Smooth muscle cell (in vitro differentiated cells): ENCODE results near the gene GTF2IRD1. TPM values are rescaled to one million over a fixed set of nuclear protein-coding genes. Genes with fewer than 3 reads are reported as not detected.

Experiments used
- DNase-seq: peaks from one replicate; lab custom pipeline; 2025; ENCODE audit not compliant: unreplicated experiment; lab: John Stamatoyannopoulos, UW
- H2AFZ ChIP-seq: fragments of 200-600 bp; sonication (generic); 2 replicates; pipeline ENCODE4 v1.6.0; 2016; ENCODE audit warnings: antibody characterized with exemption, low read depth, mild to moderate bottlenecking
- H3F3A ChIP-seq: fragments of 200-600 bp; sonication (generic); 2 replicates; pipeline ENCODE4 v1.6.0; 2017; ENCODE audit warnings: antibody characterized with exemption, low read depth
- H3K27ac ChIP-seq: fragments of 200-600 bp; sonication (generic); 2 replicates; pipeline ENCODE4 v1.5.1; 2016; ENCODE audit warnings: low read depth, mild to moderate bottlenecking
- H3K27me3 ChIP-seq: fragments of 200-600 bp; sonication (generic); 2 replicates; pipeline ENCODE4 v1.6.1; 2016; ENCODE audit warnings: low read depth, mild to moderate bottlenecking
- H3K36me3 ChIP-seq: fragments of 200-600 bp; sonication (generic); 2 replicates; pipeline ENCODE4 v1.5.1; 2016; ENCODE audit warnings: low read depth
- H3K4me1 ChIP-seq: fragments of 200-600 bp; sonication (generic); 2 replicates; pipeline ENCODE4 v1.5.1; 2016; ENCODE audit warnings: low read depth
- H3K4me2 ChIP-seq: fragments of 200-600 bp; sonication (generic); 2 replicates; pipeline ENCODE4 v1.6.0; 2016; ENCODE audit warnings: mild to moderate bottlenecking
- H3K4me3 ChIP-seq: fragments of 200-600 bp; sonication (generic); 2 replicates; pipeline ENCODE4 v1.5.1; 2016; ENCODE audit warnings: mild to moderate bottlenecking
- H3K79me2 ChIP-seq: fragments of 200-600 bp; sonication (generic); 2 replicates; pipeline ENCODE4 v1.6.0; 2016; ENCODE audit warnings: low read depth, mild to moderate bottlenecking
- H3K9ac ChIP-seq: fragments of 200-600 bp; sonication (generic); 2 replicates; pipeline ENCODE4 v1.6.0; 2016; ENCODE audit warnings: low read depth
- H3K9me3 ChIP-seq: fragments of 200-600 bp; sonication (generic); replicated peaks from 2 replicates; pipeline ENCODE4 v1.5.1; 2016; ENCODE audit warnings: low read depth
- H4K20me1 ChIP-seq: fragments of 200-600 bp; sonication (generic); 2 replicates; pipeline ENCODE4 v1.6.0; 2016; ENCODE audit warnings: low read depth
- WGBS: methylation state at CpG from one replicate; pipeline ENCODE4 v1.1.7; 2016; ENCODE audit warnings: low lambda C conversion rate; 5-methylcytosine and 5-hydroxymethylcytosine counted together
- polyA plus RNA-seq: library from polyadenylated mRNA; unstranded; fragments of >200 nt; fragmentation: Nextera tagmentation; extraction: Ambion mirVana; gene quantifications from 2 replicates; pipeline ENCODE4 v1.2.1, GENCODE V29; 2016
- total RNA-seq: library from RNA; depleted of rRNA; stranded (reverse); fragments of >200 nt; gene quantifications from 2 replicates; pipeline ENCODE4 v1.2.3, GENCODE V29; 2014
- TF ChIP-seq, protein P1 (sequence below): fragments of 200-600 bp; sonication (generic); IDR thresholded peaks from 2 replicates; pipeline ENCODE4 v1.5.1; 2017; ENCODE audit warnings: borderline replicate concordance, mild to moderate bottlenecking, antibody characterized with exemption; ENCODE audit not compliant: insufficient read depth, poor library complexity, severe bottlenecking

Gene GTF2IRD1
- total and polyA plus RNA-seq, 2 experiments from 2014 or later, result 20.0 to 41.5 TPM

DNA sequence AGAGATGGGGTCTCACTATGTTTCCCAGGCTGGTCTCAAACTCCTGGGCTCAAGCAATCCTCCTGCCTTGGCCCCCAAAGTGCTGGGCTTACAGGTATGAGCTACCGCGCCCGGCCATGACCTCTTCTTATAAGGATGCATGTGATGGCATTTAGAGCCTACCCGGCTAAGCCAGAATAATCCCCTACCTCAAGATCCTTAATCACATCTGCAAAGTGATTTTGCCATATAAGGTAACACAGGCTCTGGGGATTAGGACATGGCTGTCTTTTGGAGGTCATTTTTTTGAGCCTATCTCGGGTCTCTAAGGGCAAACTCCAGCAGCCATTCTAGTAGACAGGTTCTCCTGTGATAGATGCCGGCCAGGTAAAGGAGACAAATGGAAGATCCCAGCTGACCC is 39.6 kb downstream of the GTF2IRD1 start:
- Histone ChIP-seq H2AFZ (no peak overlapping the region), H3K4me3 (no peak overlapping the region), H3K27ac (no peak overlapping the region), H3K79me2 (peaks cover 68% of the 10 kb centered on the region), H3K27me3 (no peaks in the 10 kb centered on the region), H3K36me3 (no peaks in the 10 kb centered on the region), H3K9ac (no peak overlapping the region), H3K4me2 (no peak overlapping the region), H3F3A (no peaks in the 10 kb centered on the region), H3K9me3 (no peaks in the 10 kb centered on the region), H3K4me1 (no peaks in the 10 kb centered on the region), H4K20me1 (peaks cover 98% of the 10 kb centered on the region)
- WGBS, result 93% methylated on average over 6 of the region's 6 CpGs
- TF ChIP-seq, protein P1, sequence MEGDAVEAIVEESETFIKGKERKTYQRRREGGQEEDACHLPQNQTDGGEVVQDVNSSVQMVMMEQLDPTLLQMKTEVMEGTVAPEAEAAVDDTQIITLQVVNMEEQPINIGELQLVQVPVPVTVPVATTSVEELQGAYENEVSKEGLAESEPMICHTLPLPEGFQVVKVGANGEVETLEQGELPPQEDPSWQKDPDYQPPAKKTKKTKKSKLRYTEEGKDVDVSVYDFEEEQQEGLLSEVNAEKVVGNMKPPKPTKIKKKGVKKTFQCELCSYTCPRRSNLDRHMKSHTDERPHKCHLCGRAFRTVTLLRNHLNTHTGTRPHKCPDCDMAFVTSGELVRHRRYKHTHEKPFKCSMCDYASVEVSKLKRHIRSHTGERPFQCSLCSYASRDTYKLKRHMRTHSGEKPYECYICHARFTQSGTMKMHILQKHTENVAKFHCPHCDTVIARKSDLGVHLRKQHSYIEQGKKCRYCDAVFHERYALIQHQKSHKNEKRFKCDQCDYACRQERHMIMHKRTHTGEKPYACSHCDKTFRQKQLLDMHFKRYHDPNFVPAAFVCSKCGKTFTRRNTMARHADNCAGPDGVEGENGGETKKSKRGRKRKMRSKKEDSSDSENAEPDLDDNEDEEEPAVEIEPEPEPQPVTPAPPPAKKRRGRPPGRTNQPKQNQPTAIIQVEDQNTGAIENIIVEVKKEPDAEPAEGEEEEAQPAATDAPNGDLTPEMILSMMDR, result no peak
- DNase-seq, result no peak

DNA sequence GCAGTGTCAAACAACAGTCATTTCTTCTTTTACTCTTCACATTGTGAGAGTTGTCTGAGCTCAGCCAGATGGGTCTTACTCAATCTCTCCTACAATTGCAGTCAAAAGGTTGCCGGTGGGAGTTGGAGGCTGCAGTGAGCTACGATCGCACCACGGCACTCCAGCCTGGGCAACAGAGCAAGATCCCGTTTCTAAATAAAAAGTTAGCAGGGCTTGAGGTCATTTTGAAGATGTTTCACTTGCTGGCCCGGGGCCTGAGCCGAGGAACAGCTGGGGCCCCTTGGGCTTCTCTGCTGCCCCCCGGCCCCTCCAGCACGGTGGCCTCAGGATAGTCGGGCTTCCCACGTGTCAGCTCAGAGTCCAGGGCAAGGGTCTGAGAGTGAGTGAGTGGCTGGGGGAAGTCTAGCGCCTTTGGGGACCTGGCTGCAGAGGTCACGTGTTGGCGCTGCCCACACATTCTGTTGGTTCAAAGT is 40.4 kb downstream of the GTF2IRD1 start:
- H3F3A ChIP-seq, result no peaks in the 10 kb centered on the region
- WGBS, result 96% methylated on average over 14 of the region's 14 CpGs
- no peaks in the 10 kb centered on the region for H3K4me1 ChIP-seq
- peaks cover 73% of the 10 kb centered on the region for H3K79me2 ChIP-seq
- H3K9me3 ChIP-seq, result no peaks in the 10 kb centered on the region
- no peak for DNase-seq
- no peak overlapping the region for H2AFZ ChIP-seq
- no peak overlapping the region for H3K9ac ChIP-seq
- no peak overlapping the region for H3K4me3 ChIP-seq
- no peak overlapping the region for H3K27ac ChIP-seq
- H4K20me1 ChIP-seq, result peaks cover 98% of the 10 kb centered on the region
- H3K4me2 ChIP-seq, result no peak overlapping the region
- TF ChIP-seq, protein P1, result no peak
- no peaks in the 10 kb centered on the region for H3K36me3 ChIP-seq
- H3K27me3 ChIP-seq, result no peaks in the 10 kb centered on the region

DNA sequence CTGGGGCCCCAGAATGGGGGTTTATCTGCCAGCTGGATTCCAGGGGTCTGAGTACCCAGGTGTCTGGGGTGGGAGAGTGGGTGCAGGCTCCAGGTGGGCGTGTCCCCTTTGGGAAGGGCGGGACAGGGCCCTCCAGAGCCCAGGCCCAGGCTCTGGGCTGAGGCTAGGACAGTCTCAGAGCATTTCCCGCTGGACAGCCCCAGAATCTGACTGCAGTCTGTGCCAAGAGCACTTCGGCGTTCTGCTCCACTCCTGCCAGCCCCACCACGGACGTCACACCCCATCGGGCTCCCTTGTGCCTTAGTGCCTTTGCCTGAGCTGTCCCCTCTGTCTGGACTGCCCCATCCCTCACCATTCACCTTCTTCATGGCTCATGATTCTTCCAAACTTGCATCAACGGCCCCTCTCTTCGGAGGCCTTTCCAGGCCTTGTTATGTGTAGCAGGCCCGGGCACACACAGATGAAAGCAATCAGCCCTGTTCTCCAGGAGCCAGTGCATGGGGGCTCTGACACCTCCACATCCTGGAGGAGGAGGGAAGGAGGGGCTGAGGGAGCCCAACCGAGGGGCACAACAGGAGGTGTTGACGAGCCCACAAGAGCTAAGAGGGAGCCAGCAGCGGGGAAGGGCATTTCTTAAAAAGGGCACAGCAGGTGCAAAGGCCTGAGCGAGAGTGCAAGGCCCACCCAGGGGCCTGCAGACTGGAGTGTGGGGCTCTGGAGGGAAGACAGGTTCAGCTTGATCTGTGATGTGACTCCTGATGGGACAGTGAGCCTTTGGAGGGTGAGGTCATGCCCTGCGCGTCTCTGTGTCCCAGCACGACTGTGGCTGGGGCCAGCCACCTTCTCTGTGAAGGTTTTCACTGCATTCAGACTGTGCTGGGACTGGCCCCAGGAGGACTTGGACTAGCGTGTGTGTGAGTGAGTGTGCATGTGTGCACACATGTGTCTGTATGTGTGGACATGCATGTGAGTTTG is 41.7 kb downstream of the GTF2IRD1 start:
- Histone ChIP-seq H3K4me1 (no peaks in the 10 kb centered on the region), H3K27me3 (no peaks in the 10 kb centered on the region), H3K4me2 (no peak overlapping the region), H3F3A (no peaks in the 10 kb centered on the region), H2AFZ (no peak overlapping the region), H4K20me1 (peaks cover 98% of the 10 kb centered on the region), H3K4me3 (no peak overlapping the region), H3K79me2 (peaks cover 71% of the 10 kb centered on the region), H3K27ac (no peak overlapping the region), H3K9me3 (no peaks in the 10 kb centered on the region), H3K36me3 (no peaks in the 10 kb centered on the region), H3K9ac (no peak overlapping the region)
- TF ChIP-seq, protein P1, result no peak
- no peak for DNase-seq
- WGBS, result 95% methylated on average over 19 of the region's 19 CpGs
